NCI-H146 treated with DMSO at 0.1 percent for 48 hours (cell line): ENCODE data around the gene ZNRF1.

ENCODE experiments used
- DNase-seq: peaks from one replicate; lab custom pipeline; 2025; ENCODE audit not compliant: unreplicated experiment; lab: John Stamatoyannopoulos, UW

ZNRF1 gene

DNA sequence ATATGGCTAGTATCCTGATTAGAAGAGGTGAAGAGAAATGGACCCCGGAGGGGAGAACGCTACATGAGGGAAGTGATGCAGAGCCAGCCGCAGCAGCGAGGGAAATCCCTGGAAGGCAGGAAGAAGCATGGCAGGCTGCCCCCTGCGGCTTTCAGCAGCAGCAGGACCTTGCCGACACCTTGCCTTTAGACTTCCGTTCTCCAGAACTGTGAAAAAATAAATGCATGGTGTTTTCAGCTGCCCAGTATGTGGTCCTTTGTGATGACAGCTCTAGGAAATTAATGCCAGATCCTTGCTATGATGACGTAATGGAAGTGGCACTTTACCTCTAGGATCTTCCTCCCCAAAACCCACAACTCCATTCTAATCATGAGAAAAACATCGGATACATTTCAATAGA, 139.8 kb downstream of the ZNRF1 start:
- peak; percentile 47 for DNase-seq

DNA sequence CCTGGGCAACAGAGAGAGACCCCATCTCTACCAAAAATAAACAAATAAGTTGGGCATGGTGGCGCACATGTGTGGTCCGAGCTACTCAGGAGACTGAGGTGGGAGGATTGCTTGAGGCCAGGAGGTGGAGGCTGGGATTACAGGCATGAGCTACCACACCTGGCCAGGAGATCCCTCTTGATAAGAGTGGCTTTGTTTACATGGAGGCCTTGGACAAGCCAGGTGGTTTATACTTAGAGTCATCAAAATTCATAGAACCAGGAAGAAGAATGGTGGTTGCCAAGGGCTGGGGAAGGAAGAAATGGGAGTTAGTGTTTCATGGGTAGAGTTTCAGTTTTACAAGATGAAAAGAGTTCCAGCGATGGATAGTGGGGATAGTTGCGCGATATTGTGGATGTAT, 140.7 kb downstream of the ZNRF1 start:
- DNase-seq: peak; percentile 15

DNA sequence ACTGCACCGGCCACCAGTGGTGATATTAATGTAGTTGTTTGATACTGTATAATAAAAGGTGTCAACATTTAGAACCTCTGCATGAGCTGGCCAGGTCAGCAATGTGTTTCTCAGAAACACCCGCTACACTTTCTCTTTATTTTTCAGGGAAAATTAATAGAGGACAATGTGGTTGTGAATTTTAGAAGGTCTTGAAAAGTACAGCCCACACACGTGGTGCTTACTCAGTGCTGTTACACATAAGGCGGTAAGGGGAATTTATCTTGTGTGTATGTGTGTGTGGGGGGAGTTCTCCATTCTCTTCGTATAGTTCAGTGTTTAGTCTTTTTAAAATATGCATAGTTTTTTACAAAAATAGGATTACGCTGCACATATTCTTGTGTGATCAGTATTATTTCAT, 145.1 kb downstream of the ZNRF1 start:
- no peak for DNase-seq

DNA sequence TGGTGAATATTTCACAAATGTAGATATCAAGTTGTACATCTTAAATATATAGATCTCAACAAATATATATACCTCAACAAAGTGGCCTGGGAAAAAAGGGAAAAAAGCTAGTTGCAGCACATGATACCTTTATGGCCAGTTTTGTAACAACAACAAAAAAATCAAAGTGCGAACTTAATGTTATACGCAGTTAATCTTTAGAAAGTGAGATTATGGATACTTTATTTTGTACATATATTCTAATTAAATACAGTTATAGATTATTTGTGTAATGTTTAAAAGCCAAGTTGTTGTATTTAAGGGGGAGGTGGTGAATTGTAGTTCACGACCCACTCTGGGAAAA, 149.1 kb downstream of the ZNRF1 start:
- DNase-seq: no peak

DNA sequence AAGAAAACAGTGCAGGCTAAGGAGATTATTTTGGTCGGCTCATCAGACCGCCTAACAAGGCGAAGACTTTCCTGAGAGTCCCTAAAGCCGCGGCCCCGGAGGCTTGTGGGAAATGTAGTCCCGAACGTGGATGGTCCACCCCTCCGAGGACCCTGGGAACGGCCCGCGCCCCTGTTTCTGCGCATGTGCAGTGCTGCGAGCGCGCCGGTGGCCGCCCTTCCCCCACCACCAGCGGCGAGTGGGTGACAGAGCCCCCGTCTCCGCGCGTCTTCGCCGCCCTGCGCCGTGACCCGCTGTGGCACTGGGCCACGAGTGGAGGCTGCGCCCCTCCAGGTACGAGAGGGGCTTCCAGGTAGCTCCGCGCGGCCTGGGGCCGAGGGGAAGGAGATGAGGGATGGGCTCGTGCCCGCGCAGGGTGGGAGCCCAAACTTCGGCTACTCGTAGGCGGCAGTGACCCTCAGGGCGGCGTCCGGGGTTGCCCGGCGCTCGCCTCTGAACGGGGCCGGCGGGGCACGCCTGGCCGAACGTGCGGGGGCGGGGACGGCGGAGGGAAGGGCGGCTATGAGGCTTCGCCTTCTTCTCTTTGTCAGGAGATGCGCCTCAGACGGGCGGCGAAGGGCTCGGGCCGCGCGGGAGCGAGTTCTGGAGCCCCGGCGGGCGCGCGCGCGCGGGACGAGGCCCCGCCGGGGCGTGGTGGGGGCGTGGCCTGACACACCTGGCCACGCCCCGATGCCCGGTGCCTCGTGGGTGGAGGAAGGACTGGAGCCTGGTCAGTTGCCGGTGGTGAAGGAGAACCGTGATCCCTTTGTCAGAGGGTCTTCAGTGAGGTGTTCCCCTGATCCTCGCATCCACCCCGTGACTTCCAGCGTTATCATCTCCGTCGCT, 149.7 kb downstream of the ZNRF1 start, which contains the start of gene ZFP1:
Gene ZFP1 (plus strand): TSS at position 214 of the 885 bp plus-strand sequence. CDS start 4,428 bp downstream, outside the sequence.
- peak; percentile 71 for DNase-seq

DNA sequence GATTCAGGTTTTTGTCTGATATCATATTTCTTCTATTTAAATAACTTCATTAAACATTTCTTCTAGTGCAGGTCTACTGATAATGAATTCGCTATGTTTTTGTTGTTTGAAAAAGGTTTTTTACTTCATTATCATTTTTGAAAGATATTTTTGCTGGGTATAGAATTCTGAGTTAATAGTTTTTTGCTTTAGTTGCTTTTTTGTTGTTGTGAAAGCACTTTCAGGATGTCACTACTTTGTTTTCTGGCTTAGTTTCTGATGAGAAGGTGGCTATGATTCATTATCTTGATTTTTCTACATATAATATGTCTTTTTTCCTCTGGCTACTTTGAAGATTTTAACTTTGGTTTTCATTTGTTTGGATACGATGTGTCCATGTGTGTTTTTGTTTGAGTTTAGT, 153.0 kb downstream of the ZNRF1 start:
- DNase-seq: no peak

DNA sequence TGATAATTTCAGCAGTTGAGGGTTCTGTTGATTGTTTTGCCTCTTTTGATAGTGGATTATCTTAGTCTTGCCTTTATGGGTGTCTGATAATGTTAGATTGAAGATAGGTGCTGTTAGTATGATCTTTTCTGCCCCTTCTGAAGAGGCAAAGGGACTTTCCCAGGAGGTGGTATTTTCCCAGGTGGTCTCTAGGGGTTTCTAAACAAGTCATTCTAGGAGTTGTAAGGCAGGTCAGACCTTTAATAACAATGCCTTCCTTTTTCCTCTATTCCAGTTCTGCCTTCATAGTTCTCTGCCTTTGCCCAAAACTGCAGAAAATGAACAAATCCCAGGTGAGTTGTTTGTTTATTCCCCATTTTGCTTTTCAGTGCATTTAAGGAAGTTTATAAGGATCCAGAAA, 153.8 kb downstream of the ZNRF1 start:
- no peak for DNase-seq

DNA sequence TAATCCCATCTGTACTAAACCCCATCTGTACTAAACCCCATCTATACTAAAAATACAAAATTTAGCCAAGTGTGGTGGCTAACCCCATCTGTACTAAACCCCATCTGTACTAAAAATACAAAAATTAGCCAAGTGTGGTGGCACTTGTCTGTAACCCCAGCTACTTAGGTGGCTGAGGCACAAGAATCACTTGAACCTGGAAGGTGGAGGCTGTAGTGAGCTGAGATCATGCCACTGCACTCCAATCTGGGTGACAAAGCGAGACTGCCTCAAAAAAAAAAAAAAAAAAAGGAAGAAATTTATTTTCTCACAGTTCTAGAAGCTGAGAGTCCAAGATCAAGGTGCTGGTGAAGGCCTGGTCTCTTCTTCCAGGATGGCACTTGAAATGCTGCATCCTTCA, 161.6 kb downstream of the ZNRF1 start:
- no peak for DNase-seq
